IMR-90 (cell line): ENCODE measurements around the gene RGR.

Experiments used
- CEBPB ChIP-seq: IDR thresholded peaks from 2 replicates; pipeline ENCODE4 v1.6.1; 2012; ENCODE audit warnings: low read depth, low read length, improper control_type of control experiment
- CHD1 ChIP-seq: IDR thresholded peaks from 2 replicates; pipeline ENCODE4 v1.6.1; 2012; ENCODE audit warnings: low read depth, low read length, improper control_type of control experiment
- FOS ChIP-seq: fragments of 150-350 bp; IDR thresholded peaks from 2 replicates; pipeline ENCODE4 v1.6.1; 2016; ENCODE audit warnings: low read depth, low read length
- MAFK ChIP-seq: IDR thresholded peaks from 2 replicates; pipeline ENCODE4 v1.6.1; 2012; ENCODE audit warnings: low read depth, low read length, improper control_type of control experiment
- MXI1 ChIP-seq: IDR thresholded peaks from 2 replicates; pipeline ENCODE4 v1.6.1; 2012; ENCODE audit warnings: low read depth, mild to moderate bottlenecking, low read length, moderate library complexity, borderline replicate concordance
- POLR2A ChIP-seq: IDR thresholded peaks from 2 replicates; pipeline ENCODE4 v1.6.1; 2012; ENCODE audit warnings: mild to moderate bottlenecking, low read depth, low read length
- RAD21 ChIP-seq: IDR thresholded peaks from 2 replicates; pipeline ENCODE4 v1.6.1; 2012; ENCODE audit warnings: low read length, improper control_type of control experiment
- RFX5 ChIP-seq: IDR thresholded peaks from 2 replicates; pipeline ENCODE4 v1.8.0; 2012; ENCODE audit warnings: low read depth, mild to moderate bottlenecking, low read length, moderate library complexity
- TF ChIP-seq, protein P1 (sequence below): conservative IDR thresholded peaks from 2 replicates; pipeline ENCODE4 v1.5.1; 2012; ENCODE audit warnings: mild to moderate bottlenecking, low read depth, low read length, improper control_type of control experiment
- TF ChIP-seq, protein P2 (sequence below): fragments of 150-350 bp; IDR thresholded peaks from 2 replicates; pipeline ENCODE4 v1.6.1; 2017; ENCODE audit warnings: mild to moderate bottlenecking, antibody characterized with exemption, low read length, low read depth

DNA sequence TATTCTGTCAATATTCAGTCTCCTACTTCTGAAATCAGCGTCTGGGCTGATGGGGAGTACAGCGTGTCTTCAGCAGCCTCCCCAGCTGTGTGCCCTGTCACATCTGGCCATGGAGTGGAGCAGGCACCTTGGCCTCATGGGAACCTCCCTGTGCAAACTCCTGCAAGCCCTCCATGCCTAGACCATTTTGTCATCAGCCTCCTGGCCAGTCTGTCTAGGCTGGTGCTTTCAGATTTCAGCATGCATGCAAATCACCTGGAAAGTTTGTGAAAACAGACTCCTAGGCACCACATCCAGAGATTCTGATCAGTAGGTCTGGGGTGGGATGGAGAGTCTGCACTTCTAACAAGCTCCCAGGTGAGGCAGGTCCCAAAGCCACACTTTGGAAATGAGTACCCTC, 57.4 kb downstream of the RGR start:
- TF ChIP-seq, protein P1, sequence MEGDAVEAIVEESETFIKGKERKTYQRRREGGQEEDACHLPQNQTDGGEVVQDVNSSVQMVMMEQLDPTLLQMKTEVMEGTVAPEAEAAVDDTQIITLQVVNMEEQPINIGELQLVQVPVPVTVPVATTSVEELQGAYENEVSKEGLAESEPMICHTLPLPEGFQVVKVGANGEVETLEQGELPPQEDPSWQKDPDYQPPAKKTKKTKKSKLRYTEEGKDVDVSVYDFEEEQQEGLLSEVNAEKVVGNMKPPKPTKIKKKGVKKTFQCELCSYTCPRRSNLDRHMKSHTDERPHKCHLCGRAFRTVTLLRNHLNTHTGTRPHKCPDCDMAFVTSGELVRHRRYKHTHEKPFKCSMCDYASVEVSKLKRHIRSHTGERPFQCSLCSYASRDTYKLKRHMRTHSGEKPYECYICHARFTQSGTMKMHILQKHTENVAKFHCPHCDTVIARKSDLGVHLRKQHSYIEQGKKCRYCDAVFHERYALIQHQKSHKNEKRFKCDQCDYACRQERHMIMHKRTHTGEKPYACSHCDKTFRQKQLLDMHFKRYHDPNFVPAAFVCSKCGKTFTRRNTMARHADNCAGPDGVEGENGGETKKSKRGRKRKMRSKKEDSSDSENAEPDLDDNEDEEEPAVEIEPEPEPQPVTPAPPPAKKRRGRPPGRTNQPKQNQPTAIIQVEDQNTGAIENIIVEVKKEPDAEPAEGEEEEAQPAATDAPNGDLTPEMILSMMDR = no peak
- no peak for TF ChIP-seq MXI1
- TF ChIP-seq POLR2A = no peak
- TF ChIP-seq RAD21 = no peak
- TF ChIP-seq MAFK = no peak
- TF ChIP-seq, protein P2, sequence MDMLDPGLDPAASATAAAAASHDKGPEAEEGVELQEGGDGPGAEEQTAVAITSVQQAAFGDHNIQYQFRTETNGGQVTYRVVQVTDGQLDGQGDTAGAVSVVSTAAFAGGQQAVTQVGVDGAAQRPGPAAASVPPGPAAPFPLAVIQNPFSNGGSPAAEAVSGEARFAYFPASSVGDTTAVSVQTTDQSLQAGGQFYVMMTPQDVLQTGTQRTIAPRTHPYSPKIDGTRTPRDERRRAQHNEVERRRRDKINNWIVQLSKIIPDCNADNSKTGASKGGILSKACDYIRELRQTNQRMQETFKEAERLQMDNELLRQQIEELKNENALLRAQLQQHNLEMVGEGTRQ = no peak
- TF ChIP-seq FOS = no peak
- TF ChIP-seq CHD1 = no peak
- no peak for TF ChIP-seq RFX5
- TF ChIP-seq CEBPB = no peak
